ENCODE data around the gene CFAP46. TPM values are rescaled to one million over a fixed set of nuclear protein-coding genes. Genes with fewer than 3 reads are reported as not detected.

Gene CFAP46
- total and polyA plus RNA-seq, 10 donors, result 0.03 to 1.1 (median 0.12) TPM; not detected in 2

GRCh38 chr10:132851451-132851850 lies 90.9 kb downstream of the CFAP46 start:
- Histone ChIP-seq H3K27ac (no peak overlapping the region), H3K4me3 (no peak overlapping the region), H3K4me1 (peaks cover 0 to 21% (median 0%) of the 10 kb centered on the region in 6 donors), H3K27me3 (replicated peaks in 1 of 7) (peaks cover 0 to 37% (median 13%) of the 10 kb centered on the region in 7 donors), H3K9me3 (peaks cover 0 to 11% (median 8%) of the 10 kb centered on the region in 8 donors), H3K36me3 (no peaks in the 10 kb centered on the region)
- intact Hi-C loops (cut with DNase I; ENCODE audit: low total_unique reads), result no loop called here
- TF ChIP-seq POLR2A (IDR thresholded peaks at IDR 0.05) (no peak), CTCF (IDR thresholded peaks at IDR 0.05 in 8 of 11, conservative IDR thresholded peaks at IDR 0.05 in 3 of 11) (no peak), POLR2AphosphoS5 (IDR thresholded peaks at IDR 0.05) (no peak)
- no peak for DNase-seq
- 93 to 96% (median 94%) methylated on average over 22 of the region's 22 CpGs for WGBS, 5 donors

- H3K9me3 ChIP-seq, result peaks cover 0 to 6% (median 4%) of the 10 kb centered on the region in 8 donors
- 77 to 91% (median 89%) methylated on average over 6 to 17 of the region's 17 CpGs for WGBS, 5 donors
- H3K27me3 ChIP-seq (replicated peaks in 1 of 7), result peaks cover 0 to 43% (median 13%) of the 10 kb centered on the region in 7 donors
- no peaks in the 10 kb centered on the region for H3K36me3 ChIP-seq
- intact Hi-C loops (cut with DNase I; ENCODE audit: low total_unique reads), result no loop called here
- peak; percentile 54 for DNase-seq
- no peak for TF ChIP-seq POLR2AphosphoS5 (IDR thresholded peaks at IDR 0.05)
- no peak for TF ChIP-seq CTCF (IDR thresholded peaks at IDR 0.05 in 8 of 11, conservative IDR thresholded peaks at IDR 0.05 in 3 of 11)
- no peak for TF ChIP-seq POLR2A (IDR thresholded peaks at IDR 0.05)
- no peak overlapping the region for H3K4me3 ChIP-seq
- peaks cover 0 to 21% (median 0%) of the 10 kb centered on the region in 6 donors for H3K4me1 ChIP-seq
- H3K27ac ChIP-seq, result no peak overlapping the region
Observed at GRCh38 chr10:132850896-132851295, 91.5 kb downstream of the CFAP46 start.

GRCh38 chr10:132850246-132850645 lies 92.1 kb downstream of the CFAP46 start:
- Histone ChIP-seq H3K4me1 (peaks cover 0 to 21% (median 0%) of the 10 kb centered on the region in 6 donors), H3K4me3 (no peak overlapping the region), H3K27me3 (replicated peaks in 1 of 7) (peaks cover 0 to 48% (median 13%) of the 10 kb centered on the region in 7 donors), H3K36me3 (no peaks in the 10 kb centered on the region), H3K9me3 (no peaks in the 10 kb centered on the region), H3K27ac (no peak overlapping the region)
- DNase-seq, result peak; percentile 60
- intact Hi-C loops (cut with DNase I; ENCODE audit: low total_unique reads), result no loop called here
- WGBS, 5 donors, result 68 to 92% (median 91%) methylated on average over 3 to 15 of the region's 15 CpGs
- no peak for TF ChIP-seq POLR2A (IDR thresholded peaks at IDR 0.05)

- WGBS, 5 donors, result 92 to 96% (median 95%) methylated on average over 5 to 19 of the region's 19 CpGs
- intact Hi-C loops (cut with DNase I; ENCODE audit: low total_unique reads), result no loop called here
Observed at GRCh38 chr10:132849546-132850031, 92.8 kb downstream of the CFAP46 start.

More at GRCh38 chr10:132849546-132850031, 92.8 kb downstream of the CFAP46 start:
- Histone ChIP-seq H3K36me3 (no peaks in the 10 kb centered on the region), H3K4me3 (no peak overlapping the region), H3K27me3 (replicated peaks in 1 of 7) (peaks cover 0 to 54% (median 13%) of the 10 kb centered on the region in 7 donors), H3K9me3 (no peaks in the 10 kb centered on the region), H3K27ac (no peak overlapping the region), H3K4me1 (peaks cover 0 to 21% (median 0%) of the 10 kb centered on the region in 6 donors)
- peak; percentile 41 for DNase-seq
- TF ChIP-seq POLR2AphosphoS5 (IDR thresholded peaks at IDR 0.05) (no peak), POLR2A (IDR thresholded peaks at IDR 0.05) (no peak), CTCF (IDR thresholded peaks at IDR 0.05 in 8 of 11, conservative IDR thresholded peaks at IDR 0.05 in 3 of 11) (no peak)

Data from spleen (tissue), 11 donors.